B cell (primary cell): ENCODE results near the gene NCOR1. TPM values are rescaled to one million over a fixed set of nuclear protein-coding genes. Genes with fewer than 3 reads are reported as not detected.

ENCODE experiments used
- ATAC-seq: fragments of 200-7000 bp; cut with Tn5 transposase; one replicate; pipeline ENCODE4 v1.10.0; 2021; ENCODE audit warnings: low read depth, mild to moderate bottlenecking, moderate number of reproducible peaks, moderate library complexity
- CTCF ChIA-PET: fragments of 350-600 bp; sonication (Branson Sonifier 250); formaldehyde crosslinking; loops from one replicate; lab custom pipeline; 2021; ENCODE audit warnings: antibody characterized with exemption, inconsistent platforms; lab: Charles Lee
- POLR2A ChIA-PET: fragments of 350-600 bp; sonication (Branson Sonifier 250); formaldehyde crosslinking; loops from one replicate; lab custom pipeline; 2021; ENCODE audit warnings: antibody characterized with exemption; lab: Charles Lee
- DNase-seq: peaks from one replicate; pipeline ENCODE4 v3.0.0; 2013
- H2AFZ ChIP-seq: 2 replicates; pipeline ENCODE4 v1.6.1; 2012; ENCODE audit warnings: mild to moderate bottlenecking, low read depth, low read length; ENCODE audit not compliant: insufficient read depth, poor library complexity, severe bottlenecking
- H3K27ac ChIP-seq, 2 donors: 1 replicate in 1 of 2; 2 replicates in 1 of 2; pipeline ENCODE4 v1.5.1; 2012 to 2013; ENCODE audit warnings: low read length in 2 of 2, mild to moderate bottlenecking in 2 of 2, moderate library complexity in 1 of 2
- H3K27me3 ChIP-seq, 4 experiments: fragments of 200-600 bp in 1 of 4; sonication (generic) in 1 of 4; replicated peaks in 1 of 4; 1 replicate in 2 of 4; 2 replicates in 2 of 4; pipeline versions ENCODE4 v1.6.1 to v1.7.0; 2013 to 2016; ENCODE audit warnings: low read length in 3 of 4, mild to moderate bottlenecking in 2 of 4, mixed read lengths in 1 of 4, moderate library complexity in 1 of 4; ENCODE audit not compliant: insufficient read depth in 4 of 4, control insufficient read depth in 3 of 4; ENCODE audit errors: control extremely low read depth in 1 of 4
- H3K36me3 ChIP-seq, 2 experiments: replicated peaks in 1 of 2; 1 replicate in 1 of 2; 2 replicates in 1 of 2; pipeline versions ENCODE4 v1.6.1 to v1.7.1; 2013; ENCODE audit warnings: low read length in 1 of 2; ENCODE audit not compliant: insufficient read depth in 2 of 2, control insufficient read depth in 1 of 2; ENCODE audit errors: control extremely low read depth in 1 of 2, extremely low read depth in 1 of 2
- H3K4me1 ChIP-seq, 2 donors: fragments of 200-600 bp in 1 of 2; sonication (generic) in 1 of 2; 1 replicate in 1 of 2; 2 replicates in 1 of 2; pipeline versions ENCODE4 v1.5.1 to v1.6.1; 2013 to 2017; ENCODE audit warnings: low read length in 2 of 2; ENCODE audit not compliant: control insufficient read depth in 2 of 2, insufficient read depth in 2 of 2
- H3K4me2 ChIP-seq: replicated peaks from 2 replicates; pipeline ENCODE3; 2012; ENCODE audit warnings: mild to moderate bottlenecking, low read depth, low read length; ENCODE audit not compliant: poor library complexity, severe bottlenecking
- H3K4me3 ChIP-seq, 5 experiments: fragments of 200-600 bp in 1 of 5; sonication (generic) in 1 of 5; 1 replicate in 3 of 5; 2 replicates in 2 of 5; pipeline versions ENCODE4 v1.5.1 to v1.7.0; 2011 to 2016; ENCODE audit warnings: low read length in 4 of 5, mild to moderate bottlenecking in 4 of 5, low read depth in 2 of 5, control low read depth in 1 of 5, moderate library complexity in 1 of 5; ENCODE audit not compliant: insufficient read depth in 1 of 5; ENCODE audit errors: control extremely low read depth in 1 of 5, extremely low read depth in 1 of 5
- H3K79me2 ChIP-seq: fragments of 200-600 bp; sonication (generic); one replicate; pipeline ENCODE4 v1.6.0; 2016; ENCODE audit warnings: low read length; ENCODE audit not compliant: control insufficient read depth, insufficient read depth
- H3K9ac ChIP-seq: fragments of 200-600 bp; sonication (generic); 2 replicates; pipeline ENCODE4 v1.6.1; 2017; ENCODE audit warnings: mild to moderate bottlenecking, low read length, moderate library complexity
- H3K9me3 ChIP-seq, 3 donors: one replicate each; pipeline versions ENCODE4 v1.6.1 to v1.7.1; 2013; ENCODE audit warnings: low read length in 2 of 3; ENCODE audit not compliant: control insufficient read depth in 2 of 3, insufficient read depth in 1 of 3; ENCODE audit errors: control extremely low read depth in 1 of 3
- H4K20me1 ChIP-seq: 2 replicates; pipeline ENCODE4 v1.6.0; 2012; ENCODE audit warnings: mild to moderate bottlenecking, low read length; ENCODE audit not compliant: insufficient read depth, control insufficient read depth, poor library complexity, severe bottlenecking
- H3K27ac Mint-ChIP-seq: one replicate; pipeline ENCODE4 v1.8.0; 2021; ENCODE audit warnings: mixed read lengths
- H3K27me3 Mint-ChIP-seq: one replicate; pipeline ENCODE4 v1.8.0; 2021; ENCODE audit warnings: mixed read lengths
- H3K4me1 Mint-ChIP-seq: one replicate; pipeline ENCODE4 v1.8.0; 2021; ENCODE audit warnings: mixed read lengths
- H3K4me3 Mint-ChIP-seq: one replicate; pipeline ENCODE4 v1.8.0; 2021; ENCODE audit warnings: mixed read lengths
- H3K9me3 Mint-ChIP-seq: one replicate; pipeline ENCODE4 v1.8.0; 2022; ENCODE audit warnings: mixed read lengths; ENCODE audit not compliant: insufficient read depth
- EZH2 ChIP-seq: IDR thresholded peaks from 2 replicates; pipeline ENCODE4 v1.6.1; 2012; ENCODE audit warnings: borderline replicate concordance, low read depth, mild to moderate bottlenecking, moderate library complexity, low read length; ENCODE audit not compliant: insufficient read depth, poor library complexity, severe bottlenecking
- WGBS: methylation state at CpG from one replicate; pipeline ENCODE4 v1.1.5; 2013; ENCODE audit warnings: missing lambda C conversion rate; ENCODE audit not compliant: insufficient coverage; 5-methylcytosine and 5-hydroxymethylcytosine counted together
- intact Hi-C: fragments of 100-400 bp; cut with micrococcal nuclease; formaldehyde crosslinking; loops from one replicate; pipeline ENCODE4 v1.10.0; 2022
- polyA plus RNA-seq: library from polyadenylated mRNA; depleted of rRNA; stranded (reverse); fragments of >200 nt; gene quantifications from 2 replicates; pipeline ENCODE4 v1.2.3, GENCODE V29; 2012
- total RNA-seq, 2 donors: library from RNA; stranded (reverse); fragments of 120-200 nt in 1 of 2; gene quantifications; 1 replicate in 1 of 2; 2 replicates in 1 of 2; pipeline versions ENCODE4 v1.2.3 to v1.2.4, GENCODE V29; 2013 to 2022
- TF ChIP-seq, protein P1 (sequence below): fragments of 200-600 bp; IDR thresholded peaks from one replicate; pipeline ENCODE4 v1.8.0; 2022; ENCODE audit warnings: antibody characterized with exemption, mild to moderate bottlenecking

The NCOR1 gene
- total and polyA plus RNA-seq, 2 donors (not counting 1 experiment from before 2014, with no cell fraction given): 46.3 to 217 TPM

DNA sequence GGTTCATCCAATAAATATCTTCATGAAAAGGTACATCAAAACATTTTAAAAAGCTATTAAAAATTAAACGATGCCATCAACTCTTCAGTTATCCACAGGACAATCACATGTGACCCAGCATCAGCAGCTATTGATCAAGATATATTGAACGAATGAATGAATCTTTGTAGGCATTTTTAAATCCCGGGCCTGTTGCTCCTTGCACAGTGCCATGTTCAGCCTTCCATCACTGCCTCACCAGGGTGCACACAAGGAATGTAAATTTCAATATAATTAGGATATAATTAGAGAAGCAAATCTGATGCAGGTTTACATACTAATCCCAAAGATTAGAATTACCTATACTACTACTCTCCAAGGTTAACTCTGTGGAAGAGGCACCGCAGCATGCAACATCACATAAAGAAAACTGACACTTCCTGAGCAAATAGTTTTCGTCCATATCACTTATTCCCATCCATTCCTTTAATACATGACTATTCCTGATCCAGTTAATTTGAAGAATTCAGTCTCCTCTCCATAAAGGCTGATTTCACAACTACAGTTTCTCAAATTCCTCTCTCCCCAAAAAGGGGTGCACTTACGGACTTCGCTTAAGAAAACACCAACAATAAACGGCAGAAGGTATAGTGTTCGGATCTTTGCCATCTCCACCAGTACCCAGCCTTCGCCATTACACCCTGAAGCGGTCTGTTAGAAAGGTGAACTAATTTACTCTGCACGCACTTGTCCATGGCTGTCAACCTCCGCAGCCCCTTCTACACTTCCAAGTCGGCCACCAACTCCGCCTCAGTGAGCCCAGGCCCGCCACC lies 938 bp downstream of the NCOR1 start:
- 1% methylated on average over 11 of the region's 16 CpGs for WGBS
- peak overlapping the region; percentile 78 to 90 for H3K27ac ChIP-seq
- H3K9ac ChIP-seq: peak overlapping the region; percentile 78
- Mint-ChIP-seq H3K27me3 (no peaks in the 10 kb centered on the region), H3K4me3 (peak overlapping the region; percentile 96), H3K4me1 (peaks cover 43% of the 10 kb centered on the region), H3K9me3 (no peaks in the 10 kb centered on the region), H3K27ac (peak overlapping the region; percentile 90)
- ChIA-PET POLR2A (interaction anchor here (1.1 to 1.8 kb wide), 3 partner anchors 71 to 224 kb away, joined by 3 to 6 read pairs (median 4); no protein-coding TSS in a partner anchor), CTCF (interaction anchor here (0.6 to 1.4 kb wide), 3 partner anchors 91 to 195 kb away, joined by 3 to 4 read pairs (median 4); no protein-coding TSS in a partner anchor)
- peak overlapping the region; percentile 77 to 93 (median 92) for H3K4me3 ChIP-seq
- no peaks in the 10 kb centered on the region for H3K27me3 ChIP-seq
- TF ChIP-seq EZH2: no peak
- TF ChIP-seq, protein P1, sequence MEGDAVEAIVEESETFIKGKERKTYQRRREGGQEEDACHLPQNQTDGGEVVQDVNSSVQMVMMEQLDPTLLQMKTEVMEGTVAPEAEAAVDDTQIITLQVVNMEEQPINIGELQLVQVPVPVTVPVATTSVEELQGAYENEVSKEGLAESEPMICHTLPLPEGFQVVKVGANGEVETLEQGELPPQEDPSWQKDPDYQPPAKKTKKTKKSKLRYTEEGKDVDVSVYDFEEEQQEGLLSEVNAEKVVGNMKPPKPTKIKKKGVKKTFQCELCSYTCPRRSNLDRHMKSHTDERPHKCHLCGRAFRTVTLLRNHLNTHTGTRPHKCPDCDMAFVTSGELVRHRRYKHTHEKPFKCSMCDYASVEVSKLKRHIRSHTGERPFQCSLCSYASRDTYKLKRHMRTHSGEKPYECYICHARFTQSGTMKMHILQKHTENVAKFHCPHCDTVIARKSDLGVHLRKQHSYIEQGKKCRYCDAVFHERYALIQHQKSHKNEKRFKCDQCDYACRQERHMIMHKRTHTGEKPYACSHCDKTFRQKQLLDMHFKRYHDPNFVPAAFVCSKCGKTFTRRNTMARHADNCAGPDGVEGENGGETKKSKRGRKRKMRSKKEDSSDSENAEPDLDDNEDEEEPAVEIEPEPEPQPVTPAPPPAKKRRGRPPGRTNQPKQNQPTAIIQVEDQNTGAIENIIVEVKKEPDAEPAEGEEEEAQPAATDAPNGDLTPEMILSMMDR: no peak
- intact Hi-C loops: loop anchor here (1.0 to 10.0 kb wide), 6 partner anchors 15 to 308 kb away; partner anchors contain the start of genes CENPV and TRPV2
- DNase-seq: no peak
- H3K79me2 ChIP-seq: peaks cover 87% of the 10 kb centered on the region
- H3K4me2 ChIP-seq: peak overlapping the region; percentile 86
- H3K9me3 ChIP-seq: peaks cover 0 to 3% (median 0%) of the 10 kb centered on the region in 3 donors
- H4K20me1 ChIP-seq: peaks cover 7% of the 10 kb centered on the region
- H2AFZ ChIP-seq: peak overlapping the region; percentile 96
- peaks cover 0 to 2% of the 10 kb centered on the region in 2 experiments for H3K36me3 ChIP-seq
- H3K4me1 ChIP-seq: peaks cover 25 to 35% of the 10 kb centered on the region in 2 donors
- ATAC-seq: no peak
